HL-60/S4 (cell line): ENCODE data around the gene CCN6.

Experiments
- in situ Hi-C: fragments of 300-500 bp; cut with MboI; formaldehyde crosslinking; loops from 2 replicates; pipeline ENCODE4 v1.14.3; 2022; ENCODE audit warnings: low sequenced_read_pairs

Gene CCN6

DNA sequence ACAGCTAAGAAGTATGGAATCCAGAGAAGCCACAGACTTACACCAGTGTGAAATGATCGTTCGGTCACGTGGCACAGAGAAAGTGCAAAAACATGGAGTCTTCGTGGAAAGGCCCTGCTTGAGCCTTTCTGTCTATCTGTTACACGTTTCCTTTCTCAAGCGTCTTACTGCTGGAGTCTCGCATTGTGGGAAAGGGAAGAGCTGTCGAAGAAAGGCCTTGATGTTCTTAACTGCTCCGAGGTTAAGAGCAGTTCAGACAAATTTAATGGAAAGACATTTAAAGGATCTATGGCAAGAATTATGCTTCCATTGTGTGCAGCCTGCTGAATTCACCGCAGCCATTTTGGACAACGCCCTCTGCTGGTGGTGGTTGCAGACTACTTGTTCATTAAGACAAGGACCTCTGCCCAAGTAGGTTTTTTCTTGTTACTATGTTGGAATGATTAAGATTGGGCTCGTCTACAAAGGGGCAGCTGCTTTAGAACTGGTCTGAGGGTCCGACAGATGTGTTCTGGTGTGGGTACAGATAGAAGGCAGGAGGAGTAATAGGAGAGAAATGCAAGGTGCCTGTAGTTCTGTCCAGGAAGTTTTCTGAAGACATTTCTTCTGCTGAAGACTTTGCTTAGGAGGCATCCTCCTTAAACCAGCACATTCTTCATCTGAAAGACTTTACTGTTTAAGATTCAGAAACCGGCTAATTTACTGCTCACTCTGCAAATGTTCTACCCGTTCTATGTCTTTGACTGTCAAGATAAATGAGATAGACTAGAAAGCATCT is 24.7 kb upstream of the CCN6 start:
- in situ Hi-C loops, result loop anchor here (25.0 kb wide), 2 partner anchors 992 to 1492 kb away; no protein-coding TSS in a partner anchor

DNA sequence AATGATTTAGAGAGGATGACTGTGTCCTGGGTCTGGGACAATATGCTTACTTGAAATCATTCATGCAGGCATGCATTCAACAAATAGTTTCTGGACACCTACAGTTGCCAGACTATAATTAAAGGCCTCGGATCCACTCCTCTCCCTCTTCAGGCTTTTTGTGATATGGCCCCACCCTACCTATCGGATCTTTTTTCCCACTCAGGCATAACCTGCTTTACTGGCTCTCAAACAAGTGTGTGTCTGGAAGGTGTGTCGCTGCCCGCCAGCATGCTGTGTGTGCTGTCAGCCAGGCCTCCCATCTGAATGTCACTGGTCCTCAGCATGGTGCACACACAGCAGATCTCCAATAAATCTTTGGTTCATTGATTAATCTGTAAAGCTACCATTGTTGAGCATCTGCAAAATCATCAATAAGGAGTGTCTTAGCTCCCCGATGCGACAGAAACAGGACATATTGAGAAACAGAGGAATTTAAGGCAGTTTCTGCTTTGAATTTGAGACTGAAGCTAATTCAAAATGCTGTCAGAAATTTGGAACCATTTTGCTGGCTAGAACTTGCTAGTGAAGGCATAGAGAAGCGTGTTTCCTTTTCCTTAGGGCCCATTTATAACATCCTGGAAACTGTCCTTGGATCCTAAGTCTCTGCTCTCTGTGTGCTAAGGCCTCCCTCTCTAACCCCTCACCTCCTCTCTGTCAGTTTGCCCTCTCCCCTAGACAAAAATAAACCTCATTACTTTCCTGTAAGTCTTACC is 23.5 kb upstream of the CCN6 start:
- in situ Hi-C loops, result loop anchor here (10.0 to 25.0 kb wide), 3 partner anchors 326 to 1493 kb away; no protein-coding TSS in a partner anchor

DNA sequence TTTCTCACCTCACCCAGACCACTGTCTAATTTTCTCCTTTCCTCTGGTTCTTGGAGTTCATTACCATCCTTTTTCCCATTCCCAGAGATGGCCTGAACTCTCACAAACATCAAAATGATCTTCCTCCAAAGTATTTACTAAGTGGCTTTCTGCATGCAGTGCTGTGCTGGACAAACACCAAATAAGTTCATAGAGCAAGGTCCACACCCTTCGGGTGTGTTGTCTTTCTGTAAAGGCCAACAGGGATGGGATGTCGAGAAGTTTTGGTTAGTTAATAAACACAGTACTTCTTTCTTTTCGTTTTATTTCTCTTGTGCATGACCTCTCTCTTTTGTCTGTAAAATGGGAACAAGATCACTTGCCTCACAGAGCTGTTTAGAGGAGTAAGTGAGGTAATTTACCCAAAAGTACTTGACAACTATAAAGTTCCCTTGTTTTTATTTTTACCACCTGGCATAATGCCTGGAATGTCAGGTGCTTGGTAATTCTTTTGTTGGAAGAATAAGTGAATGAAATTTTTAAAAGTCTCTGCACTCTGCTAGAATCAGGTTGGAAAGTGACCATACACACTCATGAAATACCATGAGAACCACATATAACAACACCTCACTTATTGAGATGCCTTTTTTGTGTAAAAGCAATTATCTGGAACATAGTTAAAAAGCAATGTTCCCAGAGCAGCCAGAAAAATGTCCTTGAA is 22.8 kb upstream of the CCN6 start:
- in situ Hi-C loops, result loop anchor here (10.0 to 25.0 kb wide), 3 partner anchors 326 to 1494 kb away; no protein-coding TSS in a partner anchor

DNA sequence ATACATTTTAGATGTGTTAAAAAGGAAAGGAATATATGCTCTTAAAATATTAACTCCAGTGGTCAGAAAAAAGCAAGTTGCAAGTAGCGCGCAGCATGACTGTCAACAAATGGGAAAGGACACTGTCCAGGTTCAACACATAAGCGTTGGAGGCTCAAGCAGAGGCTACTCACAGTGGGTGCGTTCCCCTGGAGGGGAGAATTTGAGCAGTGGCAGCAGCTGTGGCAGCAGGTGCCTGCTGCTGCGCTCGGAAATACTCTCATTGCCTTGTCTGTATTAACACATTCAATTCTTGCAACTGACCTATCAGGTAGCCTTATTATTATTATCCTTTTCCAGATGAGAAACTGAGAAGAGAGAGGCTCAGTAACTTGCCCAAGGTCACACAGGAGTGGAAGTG is 21.9 kb upstream of the CCN6 start:
- in situ Hi-C loops, result loop anchor here (10.0 to 25.0 kb wide), 3 partner anchors 327 to 1495 kb away; no protein-coding TSS in a partner anchor

DNA sequence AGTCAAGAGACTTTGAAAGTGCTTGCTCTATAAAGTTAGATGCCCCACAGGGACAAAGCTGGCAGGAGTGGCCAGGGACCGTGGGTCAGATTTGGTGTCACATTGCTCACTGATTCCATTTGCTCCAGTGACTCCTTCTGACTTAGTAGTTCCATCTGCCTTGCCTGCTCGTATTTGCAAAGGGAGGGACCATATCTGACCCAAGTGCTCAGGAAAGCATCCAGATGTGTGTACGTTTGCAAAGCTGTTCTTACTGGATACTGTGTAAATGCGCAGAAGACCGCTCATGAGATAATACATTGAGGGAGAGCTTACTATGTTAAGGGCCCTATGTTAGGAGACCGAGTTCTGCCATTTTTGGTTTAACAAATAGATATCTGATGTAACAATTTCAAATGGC is 21.2 kb upstream of the CCN6 start:
- in situ Hi-C loops, result loop anchor here (10.0 to 25.0 kb wide), 3 partner anchors 328 to 1495 kb away; no protein-coding TSS in a partner anchor

DNA sequence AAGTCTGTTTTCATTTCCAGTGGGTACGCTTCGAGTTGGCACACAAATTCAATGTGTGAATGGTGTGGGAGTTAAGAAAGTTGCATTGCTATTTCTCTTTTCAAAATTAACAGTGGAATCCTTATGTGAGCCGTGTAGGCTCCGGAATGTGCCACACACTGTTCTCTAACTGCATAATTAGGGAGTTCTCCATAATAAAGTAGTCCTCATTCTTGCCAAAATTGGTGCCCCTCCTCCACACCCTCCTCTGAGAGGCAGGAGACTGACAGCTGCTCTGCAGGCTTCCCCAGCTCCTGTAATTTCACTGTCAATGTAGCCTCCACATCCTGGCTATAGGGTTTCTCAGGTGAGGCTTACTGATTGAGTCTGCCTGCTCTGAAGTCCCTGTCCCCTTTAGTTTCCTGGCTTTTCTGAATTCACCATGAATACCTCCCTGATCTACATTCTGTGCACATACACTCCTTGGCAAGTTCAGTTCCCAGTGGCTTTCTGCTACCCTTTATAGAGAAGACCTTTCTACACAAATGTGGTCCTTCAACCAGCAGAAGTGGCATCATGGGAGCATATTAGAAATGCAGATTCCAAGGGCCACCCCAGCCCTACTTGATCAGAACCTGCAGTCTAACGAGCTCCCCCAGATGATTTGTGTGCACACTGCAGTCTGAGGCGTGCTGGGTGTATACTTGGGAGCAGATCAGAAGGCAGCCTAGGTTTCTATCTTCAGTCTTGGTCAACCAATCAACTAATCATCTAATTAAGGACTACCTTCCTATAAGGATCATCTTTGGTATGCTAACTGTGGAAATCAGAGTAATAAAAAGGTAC is 19.9 kb upstream of the CCN6 start:
- in situ Hi-C loops, result loop anchor here (10.0 to 25.0 kb wide), 3 partner anchors 329 to 1497 kb away; no protein-coding TSS in a partner anchor

DNA sequence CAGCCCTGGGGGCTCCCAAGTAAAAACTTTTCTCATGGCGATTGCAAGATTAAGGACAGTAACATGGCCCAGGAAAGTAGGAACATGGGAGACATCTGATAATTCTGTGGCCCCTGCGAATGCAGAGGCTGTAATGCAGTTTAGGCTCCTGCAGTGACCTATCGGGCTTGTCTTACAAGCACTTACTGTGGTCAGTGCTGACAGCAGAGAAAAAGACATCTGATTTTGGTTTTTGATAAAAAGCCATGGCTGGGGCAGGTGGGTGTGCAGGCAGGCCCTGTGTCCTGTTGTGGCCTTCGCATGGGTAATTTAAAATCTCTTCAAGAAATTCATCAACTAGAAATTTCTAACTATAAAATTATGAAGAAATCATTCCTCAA is 19.3 kb upstream of the CCN6 start:
- in situ Hi-C loops, result loop anchor here (10.0 to 25.0 kb wide), 3 partner anchors 330 to 1497 kb away; no protein-coding TSS in a partner anchor

DNA sequence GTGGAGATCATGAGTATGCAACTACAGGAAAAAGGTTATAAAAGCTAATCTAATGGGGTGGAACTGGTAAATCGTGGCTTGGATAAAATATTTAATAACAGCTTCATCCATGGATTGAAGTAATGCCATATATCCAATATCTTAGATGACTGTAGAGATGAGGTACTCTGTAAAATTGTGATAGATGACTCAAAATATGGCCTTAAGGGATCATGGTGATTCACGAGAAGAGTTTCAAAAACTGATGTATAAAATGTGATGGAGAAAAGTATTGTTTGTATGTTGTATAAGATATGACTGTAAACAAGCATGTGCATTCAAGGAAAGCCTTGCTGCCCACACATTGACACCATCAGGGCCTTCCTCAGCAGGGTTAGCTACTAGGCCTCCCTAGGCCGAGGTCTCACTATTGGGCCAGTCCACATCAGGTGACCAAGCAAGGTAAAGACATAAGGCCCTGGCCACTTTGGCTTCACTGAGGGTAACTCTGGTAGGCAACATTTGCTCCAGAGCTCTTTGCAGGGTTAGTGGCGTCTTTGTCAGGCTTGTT is 17.7 kb upstream of the CCN6 start:
- in situ Hi-C loops, result loop anchor here (10.0 to 25.0 kb wide), 3 partner anchors 331 to 1499 kb away; no protein-coding TSS in a partner anchor

DNA sequence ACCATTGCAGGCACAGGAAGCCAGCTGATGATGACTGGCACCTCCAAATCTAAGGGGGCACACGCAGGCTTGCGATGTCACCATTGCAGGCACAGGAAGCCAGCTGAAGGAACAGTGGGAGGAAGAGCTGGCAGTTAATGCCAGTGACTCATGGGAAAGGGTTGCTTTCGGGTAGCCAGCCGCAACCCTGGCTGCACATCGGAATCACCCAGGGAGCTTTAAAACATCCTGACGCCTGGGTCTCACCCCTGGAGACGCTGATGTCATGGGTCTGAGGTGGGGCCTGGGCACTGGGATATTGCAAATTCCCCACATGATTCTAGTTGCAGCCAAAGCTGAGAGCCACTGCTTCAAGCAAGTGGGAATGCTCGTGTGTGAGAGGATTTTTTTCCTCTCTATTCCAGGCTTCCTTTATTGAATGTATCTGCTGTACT is 16.1 kb upstream of the CCN6 start:
- in situ Hi-C loops, result loop anchor here (10.0 to 25.0 kb wide), 3 partner anchors 333 to 1500 kb away; no protein-coding TSS in a partner anchor

DNA sequence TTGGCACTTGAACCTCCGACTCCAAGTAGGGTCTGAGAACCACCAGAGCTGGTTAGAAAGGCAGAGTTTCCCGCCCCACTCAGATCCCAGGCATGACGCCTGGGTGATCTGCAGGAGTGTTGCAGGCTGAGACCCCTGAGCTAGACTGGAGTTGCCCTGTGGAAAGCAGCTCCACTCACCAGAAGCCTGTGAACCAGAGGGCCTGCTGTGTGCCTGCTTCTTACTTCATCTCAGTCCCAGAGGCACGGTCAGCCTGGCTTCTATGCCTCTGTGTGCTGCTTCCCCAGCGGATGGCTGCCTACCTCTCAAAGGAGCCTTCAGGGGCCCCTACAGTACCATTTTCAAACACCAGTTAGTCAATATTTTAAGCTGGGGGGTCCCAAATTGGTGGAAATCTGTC is 15.6 kb upstream of the CCN6 start:
- in situ Hi-C loops, result loop anchor here (10.0 to 25.0 kb wide), 3 partner anchors 333 to 1501 kb away; no protein-coding TSS in a partner anchor

DNA sequence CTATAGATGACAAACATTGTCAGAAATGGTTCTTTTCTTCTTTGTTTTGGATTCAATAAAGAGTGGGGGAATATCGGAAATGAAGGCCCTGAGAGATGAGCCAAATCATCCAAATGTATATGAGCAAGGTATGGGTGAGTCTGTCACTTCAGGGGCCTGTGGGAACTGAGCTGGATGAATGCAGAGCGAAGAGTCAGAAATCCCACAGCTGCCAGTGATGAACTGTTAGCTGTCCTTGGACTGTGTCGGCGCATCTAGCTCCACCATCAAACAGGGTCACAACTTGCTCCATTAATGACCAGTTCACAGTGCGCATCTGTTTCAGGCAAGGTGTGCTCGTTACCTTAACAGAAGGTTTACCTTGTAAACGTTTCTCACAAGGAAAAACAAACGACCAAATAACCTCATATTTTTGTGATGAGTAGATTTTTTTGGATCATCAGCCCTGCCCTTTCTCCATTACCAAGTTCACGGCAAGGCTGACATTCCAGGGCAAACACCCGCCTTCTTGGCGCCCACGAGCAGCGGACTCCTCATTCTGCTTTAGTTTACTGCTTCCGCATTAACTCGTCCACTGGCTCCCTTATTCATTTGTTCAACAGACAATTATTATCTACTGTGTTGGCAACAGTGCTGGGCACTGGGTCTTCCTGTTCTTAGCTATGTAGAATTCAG is 15.0 kb upstream of the CCN6 start:
- in situ Hi-C loops, result loop anchor here (10.0 to 25.0 kb wide), 3 partner anchors 334 to 1502 kb away; no protein-coding TSS in a partner anchor

DNA sequence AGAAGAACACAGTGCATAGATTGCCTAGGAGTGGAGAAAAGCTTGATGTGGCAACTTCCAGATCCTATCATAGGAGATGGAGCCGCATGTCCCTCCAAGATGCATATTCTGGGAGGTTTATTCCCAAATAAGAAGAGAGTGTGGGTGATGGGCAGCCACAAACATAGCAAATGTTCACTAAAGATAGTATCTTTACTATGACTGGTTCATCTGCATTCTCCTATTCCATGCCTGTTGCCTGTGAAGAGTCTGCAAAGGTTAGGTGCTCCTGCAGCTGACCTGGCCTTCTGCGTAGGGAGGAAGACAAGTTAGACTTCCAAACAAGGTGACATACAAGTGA is 14.5 kb upstream of the CCN6 start:
- in situ Hi-C loops, result loop anchor here (10.0 to 25.0 kb wide), 3 partner anchors 335 to 1502 kb away; no protein-coding TSS in a partner anchor

DNA sequence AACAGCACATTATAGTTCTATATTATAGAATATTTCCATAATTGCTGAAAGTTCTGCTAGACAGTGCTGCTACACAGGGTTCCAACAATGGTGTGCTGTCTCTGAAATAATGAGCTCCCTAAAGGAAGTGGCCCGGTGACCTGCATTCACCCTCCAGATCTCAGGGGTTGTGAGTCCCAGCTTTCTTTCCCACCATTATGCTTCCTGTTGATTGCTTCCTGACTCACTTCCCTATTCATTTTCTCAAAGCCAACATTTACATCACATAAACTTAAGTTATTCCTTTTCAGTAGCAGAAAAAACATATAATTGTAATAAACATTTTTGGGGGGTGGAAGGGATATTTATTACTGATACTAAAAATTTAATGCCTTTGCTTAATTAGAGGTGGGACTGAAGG is 12.9 kb upstream of the CCN6 start:
- in situ Hi-C loops, result loop anchor here (25.0 kb wide), 2 partner anchors 1004 to 1504 kb away; no protein-coding TSS in a partner anchor

DNA sequence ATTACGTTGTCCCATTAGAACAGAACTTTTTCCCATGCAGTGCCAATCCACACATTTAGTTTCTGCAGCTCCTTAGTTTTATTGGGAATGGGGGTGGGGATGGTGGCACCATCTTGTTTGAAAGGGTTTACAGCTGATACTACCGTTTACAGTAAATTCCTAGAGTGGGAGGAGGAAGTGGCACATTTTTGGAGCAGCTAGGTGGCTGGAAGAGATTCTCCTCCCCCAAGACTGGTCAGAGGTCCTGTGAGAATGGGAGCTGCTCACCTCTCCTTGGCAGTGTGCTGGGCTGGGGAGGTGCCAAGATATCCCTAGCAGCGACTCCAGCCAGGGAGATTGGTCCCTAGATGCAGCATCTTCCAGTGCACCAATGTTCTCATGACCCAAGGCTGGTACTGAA is 12.4 kb upstream of the CCN6 start:
- in situ Hi-C loops, result loop anchor here (25.0 kb wide), 2 partner anchors 1004 to 1504 kb away; no protein-coding TSS in a partner anchor

DNA sequence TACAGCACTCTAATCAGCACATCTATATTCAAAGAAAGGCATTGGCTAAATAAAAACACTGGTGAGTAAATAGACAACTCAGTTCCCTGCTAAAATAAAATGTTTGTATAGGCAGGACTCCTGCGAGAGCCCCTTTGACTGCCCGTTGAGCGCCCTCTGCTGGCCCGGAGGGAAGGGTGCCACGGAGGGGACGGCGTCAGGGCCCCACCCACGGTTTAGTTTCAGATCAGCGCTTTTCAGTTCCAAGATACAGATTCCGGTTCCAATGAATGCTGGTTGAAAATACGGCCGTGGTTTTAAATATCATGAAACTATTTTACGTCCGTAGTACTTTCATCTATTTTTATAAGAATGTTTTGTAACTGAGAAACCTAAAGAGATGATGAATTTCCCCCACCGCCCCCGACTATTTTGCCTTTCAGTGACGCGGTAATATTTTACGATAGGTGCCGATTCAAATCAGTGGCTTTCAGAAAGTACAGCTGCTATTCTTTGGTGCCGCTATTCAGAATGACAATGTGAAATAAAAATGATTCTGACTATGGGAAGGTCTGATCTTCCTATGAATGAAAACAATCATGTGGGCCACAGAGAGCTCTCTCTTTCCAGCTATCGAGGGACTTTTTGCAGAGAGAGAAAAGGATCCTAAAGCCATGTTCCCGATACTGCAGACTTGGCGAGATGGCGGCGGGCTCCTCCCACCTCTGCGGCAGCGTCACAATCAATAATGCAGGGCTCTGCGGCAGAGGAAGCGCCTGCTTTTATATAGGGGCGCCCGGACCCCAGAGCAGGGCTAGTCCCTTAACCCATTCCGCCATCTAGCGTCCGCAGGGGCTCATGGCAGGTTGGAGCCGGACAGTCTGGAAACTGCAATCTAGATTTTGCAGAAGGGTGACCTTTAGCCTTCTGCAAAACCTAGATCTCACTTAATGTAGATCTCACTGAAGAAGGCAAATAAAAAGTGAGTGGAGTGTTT is 10.6 kb upstream of the CCN6 start:
- in situ Hi-C loops, result loop anchor here (25.0 kb wide), 2 partner anchors 1006 to 1506 kb away; no protein-coding TSS in a partner anchor

DNA sequence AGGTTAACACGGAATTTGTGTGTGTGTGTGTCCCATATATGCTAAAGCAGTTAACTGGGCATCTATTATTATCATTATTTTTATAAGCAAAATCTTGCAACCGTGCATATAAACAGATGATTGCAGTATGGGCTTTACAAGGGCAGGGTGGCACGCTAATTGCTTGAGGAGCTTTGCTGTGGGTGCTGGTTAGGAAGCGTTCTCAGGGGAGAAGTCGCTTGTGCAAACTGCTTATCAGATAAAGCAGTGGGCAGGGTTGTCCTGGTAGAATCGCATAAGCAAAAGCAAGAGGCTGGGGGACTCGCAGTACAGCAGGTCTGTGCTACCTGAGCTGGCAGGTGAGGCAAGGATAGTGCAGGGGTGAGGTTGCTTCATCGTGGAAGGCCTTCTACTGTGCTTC is 9.7 kb upstream of the CCN6 start:
- in situ Hi-C loops, result loop anchor here (25.0 kb wide), 2 partner anchors 1007 to 1507 kb away; no protein-coding TSS in a partner anchor

DNA sequence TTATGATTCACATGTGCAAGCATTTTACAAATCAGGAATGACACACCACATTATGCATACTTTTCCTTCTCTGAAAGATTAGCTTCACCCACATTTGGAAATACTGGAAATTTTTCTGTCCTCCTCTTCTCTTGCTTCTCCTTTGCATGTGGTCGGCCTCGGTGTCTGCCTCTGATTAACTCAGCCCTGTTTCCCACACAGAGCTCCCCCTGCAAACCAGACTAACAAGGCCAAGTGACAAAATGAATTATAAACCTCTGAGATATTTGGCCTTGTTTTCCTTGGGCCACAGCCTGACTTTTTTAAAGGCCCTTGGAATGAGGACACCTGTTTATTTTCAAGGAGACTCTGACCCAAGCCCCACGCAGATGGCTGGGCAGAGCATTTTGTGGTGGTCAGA is 9.0 kb upstream of the CCN6 start:
- in situ Hi-C loops, result loop anchor here (25.0 kb wide), 2 partner anchors 1008 to 1508 kb away; no protein-coding TSS in a partner anchor
